Measurements from ENCODE around the gene APOF. TPM values are rescaled to one million over a fixed set of nuclear protein-coding genes. Genes with fewer than 3 reads are reported as not detected.
A peak's percentile ranks its signal among the peaks of the same experiment; 100 is the strongest.

Gene APOF
- total RNA-seq, 1 experiment from 2014 or later: not detected

DNA sequence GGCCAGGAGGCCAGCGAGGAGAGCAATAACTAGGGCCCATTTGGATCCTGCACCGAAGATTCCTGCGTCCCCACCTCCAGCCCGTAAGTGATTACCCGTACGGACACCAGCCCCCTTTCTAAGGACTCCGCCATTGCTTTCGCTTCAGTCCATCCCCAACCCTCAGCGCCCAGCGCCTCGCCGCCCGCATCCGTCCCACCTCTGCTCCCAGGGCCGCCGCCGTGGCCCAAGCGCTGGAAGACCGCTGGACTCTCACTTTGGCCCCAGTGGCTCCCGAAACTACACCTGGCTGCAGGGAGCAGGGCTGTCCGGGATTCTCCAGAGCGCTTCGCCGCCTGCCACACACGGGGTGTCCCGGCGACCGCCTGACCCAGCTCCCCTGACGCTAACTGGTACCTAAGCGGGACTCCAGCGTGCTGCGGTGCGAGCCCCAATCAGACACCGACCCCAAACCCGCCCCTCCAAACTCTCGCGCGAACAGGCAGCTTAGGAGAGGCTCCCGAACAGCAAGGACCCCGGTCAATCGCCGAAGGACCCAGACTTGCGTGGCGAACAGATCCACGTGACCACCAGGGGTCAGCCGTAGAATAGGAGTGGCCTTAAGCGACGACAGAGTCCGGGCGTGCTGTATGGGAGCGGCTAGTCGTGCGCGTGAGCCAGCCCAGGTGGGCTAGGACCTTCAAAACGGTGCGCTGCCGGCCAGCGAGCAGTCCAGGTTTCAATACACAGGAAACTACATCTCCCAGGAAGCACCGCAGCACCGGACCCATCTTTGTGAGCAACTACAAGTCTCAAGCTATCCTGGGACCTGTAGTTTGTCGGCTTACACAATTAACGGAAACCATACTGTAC, 46.8 kb downstream of the APOF start, which contains the start of gene CNPY2:
CNPY2 (minus strand) TSS at position 367 of the 852 bp plus-strand sequence. CDS start 771 bp downstream, outside the sequence.
- TF ChIP-seq, protein P1, sequence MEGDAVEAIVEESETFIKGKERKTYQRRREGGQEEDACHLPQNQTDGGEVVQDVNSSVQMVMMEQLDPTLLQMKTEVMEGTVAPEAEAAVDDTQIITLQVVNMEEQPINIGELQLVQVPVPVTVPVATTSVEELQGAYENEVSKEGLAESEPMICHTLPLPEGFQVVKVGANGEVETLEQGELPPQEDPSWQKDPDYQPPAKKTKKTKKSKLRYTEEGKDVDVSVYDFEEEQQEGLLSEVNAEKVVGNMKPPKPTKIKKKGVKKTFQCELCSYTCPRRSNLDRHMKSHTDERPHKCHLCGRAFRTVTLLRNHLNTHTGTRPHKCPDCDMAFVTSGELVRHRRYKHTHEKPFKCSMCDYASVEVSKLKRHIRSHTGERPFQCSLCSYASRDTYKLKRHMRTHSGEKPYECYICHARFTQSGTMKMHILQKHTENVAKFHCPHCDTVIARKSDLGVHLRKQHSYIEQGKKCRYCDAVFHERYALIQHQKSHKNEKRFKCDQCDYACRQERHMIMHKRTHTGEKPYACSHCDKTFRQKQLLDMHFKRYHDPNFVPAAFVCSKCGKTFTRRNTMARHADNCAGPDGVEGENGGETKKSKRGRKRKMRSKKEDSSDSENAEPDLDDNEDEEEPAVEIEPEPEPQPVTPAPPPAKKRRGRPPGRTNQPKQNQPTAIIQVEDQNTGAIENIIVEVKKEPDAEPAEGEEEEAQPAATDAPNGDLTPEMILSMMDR (IDR thresholded peaks at IDR 0.05; ENCODE audit: unreplicated experiment): no peak
- no TSS peak for BruUV-seq (replicated peaks)
- ChIA-PET POLR2A (interaction anchor here (0.7 to 8.3 kb wide), 30 partner anchors 8 to 330 kb away, joined by 3 to 79 read pairs (median 6); partner anchors contain the start of genes ANKRD52, ATP5F1B, COQ10A and ESYT1), CTCF (interaction anchor here (0.6 to 1.8 kb wide), 6 partner anchors 14 to 263 kb away, joined by 3 to 15 read pairs (median 4); no protein-coding TSS in a partner anchor)
- Mint-ChIP-seq H3K4me1 (ENCODE audit: insufficient read depth, unreplicated experiment) (no peaks in the 10 kb centered on the region), H3K36me3 (ENCODE audit: insufficient read depth, unreplicated experiment) (peaks cover 55% of the 10 kb centered on the region), H3K4me3 (ENCODE audit: unreplicated experiment) (peak within 1 kb of the TSS; percentile 96), H3K27ac (ENCODE audit: low read depth, unreplicated experiment) (peak within 1 kb of the TSS; percentile 98), H3K27me3 (ENCODE audit: insufficient read depth, unreplicated experiment) (no peaks in the 10 kb centered on the region), H3K9me3 (ENCODE audit: unreplicated experiment) (no peaks in the 10 kb centered on the region)
- intact Hi-C loops (cut with micrococcal nuclease): loop anchor here (1.0 kb wide), 3 partner anchors 16 to 148 kb away; partner anchors contain the start of genes CS and STAT2
- peak; percentile 99 for DNase-seq (ENCODE audit: unreplicated experiment)

DNA sequence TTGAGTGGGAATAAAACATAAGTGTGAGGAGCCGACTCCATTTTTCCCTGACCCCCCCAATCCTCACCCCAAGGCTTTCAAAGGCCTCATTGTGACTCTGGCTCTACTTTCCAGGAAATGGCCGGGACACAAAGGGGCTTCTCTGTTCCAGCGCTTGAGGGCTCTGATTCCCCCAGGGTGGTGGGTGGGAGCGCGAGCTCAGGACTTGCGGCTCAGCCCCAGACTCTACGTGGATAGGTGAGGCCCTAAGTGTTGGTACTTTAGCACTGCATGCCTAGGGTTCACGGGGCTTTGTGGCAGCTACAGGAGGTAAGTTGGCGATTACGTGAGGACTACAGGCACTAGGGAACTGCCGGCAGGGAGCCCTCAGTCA, 47.4 kb downstream of the APOF start:
- Mint-ChIP-seq H3K4me3 (ENCODE audit: unreplicated experiment) (peak overlapping the region; percentile 96), H3K36me3 (ENCODE audit: insufficient read depth, unreplicated experiment) (peaks cover 52% of the 10 kb centered on the region), H3K4me1 (ENCODE audit: insufficient read depth, unreplicated experiment) (no peaks in the 10 kb centered on the region), H3K27me3 (ENCODE audit: insufficient read depth, unreplicated experiment) (no peaks in the 10 kb centered on the region), H3K9me3 (ENCODE audit: unreplicated experiment) (no peaks in the 10 kb centered on the region), H3K27ac (ENCODE audit: low read depth, unreplicated experiment) (peak overlapping the region; percentile 98)
- ChIA-PET CTCF (interaction anchor here (0.6 to 1.8 kb wide), 4 partner anchors 14 to 262 kb away, joined by 3 to 15 read pairs (median 4); no protein-coding TSS in a partner anchor), POLR2A (interaction anchor here (0.7 to 8.3 kb wide), 25 partner anchors 8 to 321 kb away, joined by 3 to 79 read pairs (median 6); partner anchors contain the start of genes ANKRD52, COQ10A, ESYT1 and GLS2)
- peak; percentile 12 for DNase-seq (ENCODE audit: unreplicated experiment)
- TF ChIP-seq, protein P1 (IDR thresholded peaks at IDR 0.05; ENCODE audit: unreplicated experiment): no peak
- BruUV-seq (replicated peaks): TSS peak; percentile 59
- intact Hi-C loops (cut with micrococcal nuclease): loop anchor here (1.0 kb wide), 1 partner anchor 149 kb away; no protein-coding TSS in a partner anchor

DNA sequence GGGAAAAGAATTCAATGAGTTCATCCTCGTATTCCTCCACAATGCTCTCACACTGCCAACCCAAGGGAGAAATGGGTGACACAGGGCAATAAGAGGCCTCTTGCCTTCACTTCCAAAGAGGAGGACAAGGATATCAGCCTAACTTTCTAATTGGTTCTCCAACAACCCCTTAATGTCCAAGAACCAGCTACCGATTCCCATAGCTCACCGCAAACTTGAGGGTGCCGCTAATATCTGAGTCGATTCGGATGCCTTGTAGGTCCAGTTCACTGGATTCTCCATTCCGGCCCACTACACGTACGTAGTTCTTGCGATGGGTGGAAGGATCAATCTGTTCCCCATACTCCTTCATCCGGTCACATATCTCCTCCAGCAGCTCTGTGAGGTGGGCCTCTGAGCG, 51.7 kb downstream of the APOF start:
- H3K9me3 Mint-ChIP-seq (ENCODE audit: unreplicated experiment): no peaks in the 10 kb centered on the region
- H3K27me3 Mint-ChIP-seq (ENCODE audit: insufficient read depth, unreplicated experiment): no peaks in the 10 kb centered on the region
- no peaks in the 10 kb centered on the region for H3K4me1 Mint-ChIP-seq (ENCODE audit: insufficient read depth, unreplicated experiment)
- no peak overlapping the region for H3K27ac Mint-ChIP-seq (ENCODE audit: low read depth, unreplicated experiment)
- POLR2A ChIA-PET: interaction anchor here (0.6 to 2.0 kb wide), 4 partner anchors 12 to 183 kb away, joined by 3 to 7 read pairs (median 3); partner anchors contain the start of genes CS and PAN2
- TF ChIP-seq, protein P1 (IDR thresholded peaks at IDR 0.05; ENCODE audit: unreplicated experiment): no peak
- H3K4me3 Mint-ChIP-seq (ENCODE audit: unreplicated experiment): no peak overlapping the region
- no TSS peak for BruUV-seq (replicated peaks)
- intact Hi-C loops (cut with micrococcal nuclease): no loop called here
- CTCF ChIA-PET: interaction anchor here (0.8 to 1.7 kb wide), 4 partner anchors 52 to 153 kb away, joined by 3 to 5 read pairs (median 4); partner anchors contain the start of gene ANKRD52
- peaks cover 77% of the 10 kb centered on the region for H3K36me3 Mint-ChIP-seq (ENCODE audit: insufficient read depth, unreplicated experiment)
- DNase-seq (ENCODE audit: unreplicated experiment): no peak

Other genes with a start within 250 kb of the APOF start
- 4,675 and 4,734 TPM in 2 replicates for gene RPL41, start 246.2 kb downstream of the APOF start, total RNA-seq (2022)
- 2.8 and 3.5 TPM in 2 replicates for gene ZC3H10, start 244.6 kb downstream of the APOF start, total RNA-seq (2022)
- gene ESYT1, start 234.6 kb downstream of the APOF start, total RNA-seq (2022): 111 and 123 TPM in 2 replicates
- gene MYL6B, start 210.3 kb downstream of the APOF start, total RNA-seq (2022): 46.0 and 58.0 TPM in 2 replicates
- 716 and 997 TPM in 2 replicates for gene MYL6, start 204.5 kb downstream of the APOF start, total RNA-seq (2022)
- gene SMARCC2, start 173.4 kb downstream of the APOF start, total RNA-seq (2022): 52.1 and 57.0 TPM in 2 replicates
- gene RNF41, start 140.9 kb downstream of the APOF start, total RNA-seq (2022): 92.1 and 108 TPM in 2 replicates
- gene NABP2, start 138.5 kb downstream of the APOF start, total RNA-seq (2022): 53.3 and 56.2 TPM in 2 replicates
- gene SLC39A5, start 132.8 kb downstream of the APOF start, total RNA-seq (2022): not detected in 2 replicates
- gene ANKRD52, start 104.5 kb downstream of the APOF start, total RNA-seq (2022): 46.3 and 73.8 TPM in 2 replicates
- 3.6 and 3.8 TPM in 2 replicates for gene COQ10A, start 95.9 kb downstream of the APOF start, total RNA-seq (2022)
- gene CS, start 62.5 kb downstream of the APOF start, total RNA-seq (2022): 213 and 257 TPM in 2 replicates
- gene CNPY2, start 46.9 kb downstream of the APOF start, total RNA-seq (2022): 169 and 210 TPM in 2 replicates
- gene PAN2, start 28.9 kb downstream of the APOF start, total RNA-seq (2022): 72.9 and 80.1 TPM in 2 replicates
- 0.61 and 1.7 TPM in 2 replicates for gene IL23A, start 24.0 kb downstream of the APOF start, total RNA-seq (2022)
- gene STAT2, start 2.8 kb downstream of the APOF start, total RNA-seq (2022): 61.2 and 101 TPM in 2 replicates
- 10.1 and 14.0 TPM in 2 replicates for gene TIMELESS, start 86.6 kb upstream of the APOF start, total RNA-seq (2022)
- not detected in 2 replicates for gene MIP, start 91.8 kb upstream of the APOF start, total RNA-seq (2022)
- gene SPRYD4, start 105.7 kb upstream of the APOF start, total RNA-seq (2022): 3.5 and 3.9 TPM in 2 replicates
- gene GLS2, start 125.3 kb upstream of the APOF start, total RNA-seq (2022): 3.9 and 4.8 TPM in 2 replicates
- 34.9 and 62.7 TPM in 2 replicates for gene RBMS2, start 159.0 kb upstream of the APOF start, total RNA-seq (2022)